IPS-18c (cell line): ENCODE measurements around the gene OTUD7B.
"Not testable (repeated sequence)": the region's sequence is repeated elsewhere in the genome, so short reads cannot be mapped to it uniquely, and the experiment has no call there.

Experiments used
- H3K4me3 ChIP-seq: 2 replicates; pipeline ENCODE4 v1.7.0; 2013; ENCODE audit warnings: low read depth, mild to moderate bottlenecking, low read length, moderate library complexity; ENCODE audit not compliant: insufficient read depth
- H3K9me3 ChIP-seq: one replicate; pipeline ENCODE4 v1.6.1; 2013; ENCODE audit warnings: mild to moderate bottlenecking, low read length, moderate library complexity; ENCODE audit not compliant: control insufficient read depth, insufficient read depth

Gene OTUD7B

GRCh38 chr1:149972547-149972946, 38.0 kb downstream of the OTUD7B start:
- Histone ChIP-seq H3K4me3 (no peak overlapping the region), H3K9me3 (no peaks in the 10 kb centered on the region)

- no peaks in the 10 kb centered on the region for H3K9me3 ChIP-seq
- H3K4me3 ChIP-seq: no peak overlapping the region
These were observed 42.9 kb downstream of the OTUD7B start for GRCh38 chr1:149967646-149968045.

GRCh38 chr1:149967041-149967440, 43.5 kb downstream of the OTUD7B start:
- H3K9me3 ChIP-seq: no peaks in the 10 kb centered on the region
- no peak overlapping the region for H3K4me3 ChIP-seq

- Histone ChIP-seq H3K4me3 (no peak overlapping the region), H3K9me3 (no peaks in the 10 kb centered on the region)
These were observed 44.1 kb downstream of the OTUD7B start for GRCh38 chr1:149966405-149966804.

GRCh38 chr1:149965440-149965839, 45.1 kb downstream of the OTUD7B start:
- no peaks in the 10 kb centered on the region for H3K9me3 ChIP-seq
- no peak overlapping the region for H3K4me3 ChIP-seq

GRCh38 chr1:149963358-149963757, 47.2 kb downstream of the OTUD7B start:
- peaks cover 3% of the 10 kb centered on the region for H3K9me3 ChIP-seq
- no peak overlapping the region for H3K4me3 ChIP-seq

- Histone ChIP-seq H3K9me3 (peaks cover 7% of the 10 kb centered on the region), H3K4me3 (no peak overlapping the region)
These were observed 47.8 kb downstream of the OTUD7B start for GRCh38 chr1:149962736-149963135.

- Histone ChIP-seq H3K9me3 (peaks cover 9% of the 10 kb centered on the region), H3K4me3 (no peak overlapping the region)
These were observed 48.4 kb downstream of the OTUD7B start for GRCh38 chr1:149962039-149962647.

- H3K9me3 ChIP-seq, H3K4me3 ChIP-seq: not testable (repeated sequence)
These were observed 53.0 kb downstream of the OTUD7B start for GRCh38 chr1:149957548-149957947.

GRCh38 chr1:149949911-149950310, 60.6 kb downstream of the OTUD7B start:
- Histone ChIP-seq H3K9me3 (no peaks in the 10 kb centered on the region), H3K4me3 (no peak overlapping the region)

- H3K4me3 ChIP-seq: no peak overlapping the region
These were observed 65.3 kb downstream of the OTUD7B start for GRCh38 chr1:149945206-149945605.

GRCh38 chr1:149942885-149943284, 67.6 kb downstream of the OTUD7B start:
- no peak overlapping the region for H3K4me3 ChIP-seq

More at GRCh38 chr1:149945206-149945605, 65.3 kb downstream of the OTUD7B start:
- no peaks in the 10 kb centered on the region for H3K9me3 ChIP-seq

GRCh38 chr1:149942207-149942606, 68.3 kb downstream of the OTUD7B start:
- Histone ChIP-seq H3K4me3 (no peak overlapping the region), H3K9me3 (peaks cover 4% of the 10 kb centered on the region)

More at GRCh38 chr1:149942885-149943284, 67.6 kb downstream of the OTUD7B start:
- H3K9me3 ChIP-seq: peaks cover 1% of the 10 kb centered on the region

- Histone ChIP-seq H3K9me3 (peaks cover 4% of the 10 kb centered on the region), H3K4me3 (no peak overlapping the region)
These were observed 70.1 kb downstream of the OTUD7B start for GRCh38 chr1:149940427-149940826.

- not testable (repeated sequence) for H3K9me3 ChIP-seq
- H3K4me3 ChIP-seq: peak overlapping the region; percentile 38; the same call in 1 of the 2 replicates
These were observed 71.9 kb downstream of the OTUD7B start for GRCh38 chr1:149938668-149939003.

- no peak overlapping the region; the same call in 1 of the 2 replicates for H3K4me3 ChIP-seq
These were observed 72.8 kb downstream of the OTUD7B start for GRCh38 chr1:149937759-149938158.

GRCh38 chr1:149936992-149937705, 73.4 kb downstream of the OTUD7B start:
- Histone ChIP-seq H3K9me3 (peaks cover 4% of the 10 kb centered on the region), H3K4me3 (peak overlapping the region; percentile 25; the same call in 1 of the 2 replicates)

More at GRCh38 chr1:149937759-149938158, 72.8 kb downstream of the OTUD7B start:
- H3K9me3 ChIP-seq: peaks cover 4% of the 10 kb centered on the region

- Histone ChIP-seq H3K9me3 (peaks cover 4% of the 10 kb centered on the region), H3K4me3 (peak within 1 kb of the TSS; percentile 49)
These were observed 74.1 kb downstream of the OTUD7B start, which contains the start of gene MTMR11 for GRCh38 chr1:149936170-149936991. MTMR11 (minus strand) TSS chr1:149936879; CDS start chr1:149936647, 232 bp downstream.
